ENCODE results near the gene GHRL. TPM values are rescaled to one million over a fixed set of nuclear protein-coding genes. Genes with fewer than 3 reads are reported as not detected.

The GHRL gene
- total and polyA plus RNA-seq, 12 donors, result 0.12 to 1.0 (median 0.81) TPM; not detected in 3

DNA sequence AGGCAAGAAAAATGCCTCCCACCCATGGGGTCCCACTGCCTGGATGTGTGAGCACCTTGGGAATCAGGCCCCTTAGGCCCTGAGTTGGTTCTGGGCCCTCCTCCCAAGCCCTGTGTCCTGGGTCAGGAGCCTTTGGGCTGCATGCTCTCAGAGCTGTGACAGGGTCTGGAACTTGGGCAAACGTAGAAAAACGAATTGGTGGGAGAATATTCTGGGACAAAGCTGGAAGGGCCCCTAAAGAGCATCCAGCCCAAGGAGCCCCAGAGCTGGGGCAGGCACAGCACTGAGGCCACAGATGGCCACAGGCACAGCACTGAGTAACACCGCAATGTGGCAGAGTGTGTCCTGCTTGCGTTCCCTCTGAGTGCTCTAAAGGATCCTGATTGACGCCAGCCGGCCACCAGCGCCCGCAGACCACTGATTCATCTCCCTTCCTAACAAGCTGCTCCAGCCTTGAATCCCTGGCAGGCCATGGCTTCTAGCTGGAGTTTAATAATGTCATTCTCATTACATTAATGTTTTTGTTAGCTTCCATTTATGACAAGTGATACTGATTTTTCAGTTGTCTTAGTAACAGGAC lies 46.7 kb upstream of the GHRL start:
- H3K36me3 ChIP-seq, result no peaks in the 10 kb centered on the region
- ATAC-seq, result no peak
- H3K27ac ChIP-seq, result no peak overlapping the region
- peaks cover 0 to 10% (median 0%) of the 10 kb centered on the region in 7 donors for H3K27me3 ChIP-seq
- no peak for DNase-seq
- no peaks in the 10 kb centered on the region for H3K4me1 ChIP-seq
- WGBS, 2 donors, result 85 to 86% methylated on average over 8 of the region's 8 CpGs
- no peaks in the 10 kb centered on the region for H3K9me3 ChIP-seq
- H3K4me3 ChIP-seq, result no peak overlapping the region
- intact Hi-C loops (cut with DNase I), result no loop called here
- TF ChIP-seq, protein P1, sequence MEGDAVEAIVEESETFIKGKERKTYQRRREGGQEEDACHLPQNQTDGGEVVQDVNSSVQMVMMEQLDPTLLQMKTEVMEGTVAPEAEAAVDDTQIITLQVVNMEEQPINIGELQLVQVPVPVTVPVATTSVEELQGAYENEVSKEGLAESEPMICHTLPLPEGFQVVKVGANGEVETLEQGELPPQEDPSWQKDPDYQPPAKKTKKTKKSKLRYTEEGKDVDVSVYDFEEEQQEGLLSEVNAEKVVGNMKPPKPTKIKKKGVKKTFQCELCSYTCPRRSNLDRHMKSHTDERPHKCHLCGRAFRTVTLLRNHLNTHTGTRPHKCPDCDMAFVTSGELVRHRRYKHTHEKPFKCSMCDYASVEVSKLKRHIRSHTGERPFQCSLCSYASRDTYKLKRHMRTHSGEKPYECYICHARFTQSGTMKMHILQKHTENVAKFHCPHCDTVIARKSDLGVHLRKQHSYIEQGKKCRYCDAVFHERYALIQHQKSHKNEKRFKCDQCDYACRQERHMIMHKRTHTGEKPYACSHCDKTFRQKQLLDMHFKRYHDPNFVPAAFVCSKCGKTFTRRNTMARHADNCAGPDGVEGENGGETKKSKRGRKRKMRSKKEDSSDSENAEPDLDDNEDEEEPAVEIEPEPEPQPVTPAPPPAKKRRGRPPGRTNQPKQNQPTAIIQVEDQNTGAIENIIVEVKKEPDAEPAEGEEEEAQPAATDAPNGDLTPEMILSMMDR (IDR thresholded peaks at IDR 0.05), result no peak

DNA sequence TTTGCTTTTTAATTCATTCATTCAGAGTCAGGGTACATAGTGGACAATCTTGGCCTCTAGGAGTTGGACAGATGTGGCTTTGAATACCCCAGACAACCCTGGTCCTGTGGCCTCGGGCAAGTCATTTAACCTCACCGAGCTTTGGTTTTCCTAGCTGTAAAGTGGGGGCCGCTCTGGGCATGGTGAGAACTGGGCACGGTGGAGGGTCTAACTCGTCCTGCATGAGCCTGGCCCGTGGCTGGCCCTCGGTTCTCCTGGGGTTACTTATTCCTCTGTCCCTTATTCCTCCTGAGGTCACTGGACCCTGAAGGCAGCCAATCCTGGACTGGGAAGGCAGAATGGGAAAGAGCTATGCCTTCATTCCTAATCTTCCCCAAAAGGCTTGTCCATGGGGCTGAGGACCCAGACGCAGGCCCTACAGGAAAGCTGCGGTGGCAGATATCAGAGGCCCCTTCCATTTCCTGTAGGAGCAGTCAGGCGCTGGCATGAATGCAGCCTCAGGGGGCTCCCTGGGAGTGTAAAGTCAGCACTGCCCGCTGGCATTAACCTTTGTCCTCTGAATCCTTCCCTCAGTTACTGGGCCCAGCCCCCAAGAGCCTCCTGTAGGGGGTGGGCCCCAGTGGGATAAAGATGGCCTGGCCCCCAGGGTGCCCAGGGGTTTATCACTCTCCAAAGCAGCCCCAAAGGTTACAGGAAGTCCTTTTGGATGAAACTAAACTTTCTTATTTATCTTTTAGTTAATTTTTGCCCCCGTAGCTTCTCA lies 46.0 kb upstream of the GHRL start:
- intact Hi-C loops (cut with DNase I), result no loop called here
- 78 to 80% methylated on average over 12 of the region's 12 CpGs for WGBS, 2 donors
- ATAC-seq (no peak), DNase-seq (no peak)
- no peak overlapping the region for H3K27ac ChIP-seq
- peaks cover 0 to 7% (median 0%) of the 10 kb centered on the region in 7 donors for H3K27me3 ChIP-seq
- H3K36me3 ChIP-seq, result no peaks in the 10 kb centered on the region
- TF ChIP-seq, protein P1 (IDR thresholded peaks at IDR 0.05), result no peak
- H3K9me3 ChIP-seq, result no peaks in the 10 kb centered on the region
- no peaks in the 10 kb centered on the region for H3K4me1 ChIP-seq
- no peak overlapping the region for H3K4me3 ChIP-seq

DNA sequence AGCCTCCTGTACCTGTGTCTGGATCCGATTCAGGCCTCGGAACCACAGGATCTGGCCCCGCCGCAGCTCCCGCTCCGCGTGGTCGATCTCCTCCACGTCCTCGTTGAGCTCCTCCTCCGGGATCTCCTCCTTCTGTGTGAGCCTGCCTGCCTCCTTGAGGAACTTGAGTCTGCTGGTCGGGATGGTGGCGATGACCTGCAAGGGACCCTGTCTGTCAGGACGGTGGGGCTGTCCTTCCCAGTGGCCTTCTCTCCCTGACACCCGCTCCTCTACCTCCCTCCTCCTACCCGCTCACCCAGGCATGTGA lies 45.4 kb upstream of the GHRL start:
- 80 to 86% methylated on average over 14 to 16 of the region's 16 CpGs for WGBS, 2 donors
- H3K4me1 ChIP-seq, result no peaks in the 10 kb centered on the region

DNA sequence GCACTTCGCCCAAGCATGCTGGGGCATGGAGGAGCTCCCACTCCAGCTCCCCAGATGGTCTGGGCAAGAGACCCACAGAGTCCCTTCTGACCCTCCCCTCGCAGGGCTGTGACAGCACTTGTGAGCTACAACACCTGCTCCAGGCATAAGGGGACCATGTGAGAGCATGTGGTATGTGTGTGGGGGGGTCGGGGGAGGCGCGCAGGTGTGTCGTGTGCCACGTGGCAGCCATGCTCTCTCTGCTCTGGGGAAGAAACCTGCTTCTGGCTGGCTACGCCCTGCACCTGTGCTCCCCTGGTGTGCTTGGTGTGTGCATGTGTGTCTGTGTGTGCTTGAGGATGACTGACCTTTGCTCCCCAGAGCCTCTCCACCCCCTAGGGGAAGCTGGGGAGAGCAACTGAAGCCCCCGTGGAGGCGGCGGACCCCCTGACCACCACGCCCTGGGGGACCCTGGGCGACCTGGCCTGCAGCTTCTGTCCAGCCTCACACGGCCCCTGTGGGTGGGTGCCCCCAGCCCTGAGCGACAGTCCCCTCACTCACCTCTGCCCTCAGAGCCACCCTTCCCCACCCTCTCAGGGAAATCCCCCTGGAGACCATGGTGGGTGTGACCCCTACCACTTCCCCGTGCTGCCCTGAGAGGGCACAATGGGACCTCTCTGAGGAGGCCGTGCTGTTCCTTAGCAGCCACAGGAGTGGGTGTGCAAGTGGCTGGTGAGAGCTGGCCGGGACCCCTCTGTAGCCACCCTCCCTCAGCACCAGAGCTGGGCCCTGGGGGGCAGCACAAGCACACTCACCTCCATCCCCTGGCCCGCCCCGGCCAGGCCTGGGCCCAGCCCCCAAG lies 44.8 kb upstream of the GHRL start:
- H3K27ac ChIP-seq, result no peak overlapping the region
- DNase-seq (no peak), ATAC-seq (no peak)
- H3K4me1 ChIP-seq, result no peaks in the 10 kb centered on the region
- TF ChIP-seq, protein P1 (IDR thresholded peaks at IDR 0.05), result no peak
- H3K9me3 ChIP-seq, result no peaks in the 10 kb centered on the region
- intact Hi-C loops (cut with DNase I), result no loop called here
- H3K36me3 ChIP-seq, result no peaks in the 10 kb centered on the region
- no peak overlapping the region for H3K4me3 ChIP-seq
- H3K27me3 ChIP-seq, result peaks cover 0 to under 1% (median 0%) of the 10 kb centered on the region in 7 donors
- 82 to 83% methylated on average over 19 to 20 of the region's 20 CpGs for WGBS, 2 donors

More for the DNA sequence above, 45.4 kb upstream of the GHRL start:
- Histone ChIP-seq H3K9me3 (no peaks in the 10 kb centered on the region), H3K36me3 (no peaks in the 10 kb centered on the region), H3K4me3 (no peak overlapping the region), H3K27ac (no peak overlapping the region), H3K27me3 (peaks cover 0 to 4% (median 0%) of the 10 kb centered on the region in 7 donors)
- ATAC-seq (no peak), DNase-seq (no peak)
- TF ChIP-seq, protein P1 (IDR thresholded peaks at IDR 0.05), result no peak
- intact Hi-C loops (cut with DNase I), result no loop called here

All from heart right ventricle (tissue), 16 donors.